Measurements from ENCODE around the gene ANKRD6. TPM values are rescaled to one million over a fixed set of nuclear protein-coding genes. Genes with fewer than 3 reads are reported as not detected.
"Not testable (repeated sequence)": the region's sequence is repeated elsewhere in the genome, so short reads cannot be mapped to it uniquely, and the experiment has no call there.

The ANKRD6 gene
- total and polyA plus RNA-seq, 11 donors, result 3.5 to 14.1 (median 10.2) TPM

DNA sequence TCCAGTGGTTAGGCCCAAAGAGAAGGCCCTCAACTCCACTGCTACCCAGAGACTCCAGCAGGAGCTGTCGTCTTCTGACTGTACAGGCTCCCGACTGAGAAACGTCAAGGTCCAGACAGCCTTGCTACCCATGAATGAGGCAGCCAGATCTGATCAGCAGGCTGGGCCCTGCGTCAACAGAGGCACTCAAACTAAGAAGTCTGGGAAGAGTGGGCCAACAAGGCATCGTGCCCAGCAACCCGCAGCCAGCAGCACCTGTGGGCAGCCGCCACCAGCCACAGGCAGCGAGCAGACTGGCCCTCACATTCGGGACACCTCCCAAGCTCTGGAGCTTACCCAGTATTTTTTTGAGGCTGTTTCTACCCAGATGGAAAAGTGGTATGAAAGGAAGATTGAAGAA lies 197.5 kb downstream of the ANKRD6 start:
- peak; percentile 76 to 96 (median 88) for ATAC-seq
- H3K36me3 ChIP-seq, result peaks cover 0 to 77% (median 33%) of the 10 kb centered on the region in 9 donors
- WGBS, 4 donors, result 34 to 75% (median 57%) methylated on average over 7 to 9 of the region's 9 CpGs

DNA sequence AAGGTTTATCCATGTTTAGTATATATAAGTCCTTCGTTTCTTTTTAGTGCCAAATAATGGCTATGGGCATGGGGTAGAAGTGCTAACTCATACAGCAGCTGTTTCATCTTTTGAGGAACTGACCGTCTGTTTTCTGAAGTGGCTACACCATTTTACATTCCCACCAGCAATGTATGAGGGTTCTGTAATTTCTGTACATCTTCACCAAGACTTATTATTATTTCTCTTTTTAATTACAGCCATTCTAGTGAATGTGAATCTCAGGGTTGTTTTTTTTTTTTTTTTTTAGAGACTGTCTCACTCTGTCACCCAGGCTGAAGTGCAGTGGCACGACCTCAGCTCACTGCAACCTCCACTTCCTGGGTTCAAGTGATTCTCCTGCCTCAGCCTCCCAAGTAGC lies 203.5 kb downstream of the ANKRD6 start:
- H3K4me3 ChIP-seq; ATAC-seq; DNase-seq; H3K27ac ChIP-seq; H3K9me3 ChIP-seq; H3K27me3 ChIP-seq; intact Hi-C loops (cut with DNase I): not testable (repeated sequence)
- 95 to 98% (median 96%) methylated on average over 3 of the region's 3 CpGs for WGBS, 4 donors
- peaks cover 0 to 42% (median 29%) of the 10 kb centered on the region in 9 donors for H3K36me3 ChIP-seq
- peaks cover 0 to 21% (median 12%) of the 10 kb centered on the region in 12 donors for H3K4me1 ChIP-seq

More for the DNA sequence above, 197.5 kb downstream of the ANKRD6 start:
- peak; percentile 29 to 87 (median 65) for DNase-seq
- TF ChIP-seq, protein P1, sequence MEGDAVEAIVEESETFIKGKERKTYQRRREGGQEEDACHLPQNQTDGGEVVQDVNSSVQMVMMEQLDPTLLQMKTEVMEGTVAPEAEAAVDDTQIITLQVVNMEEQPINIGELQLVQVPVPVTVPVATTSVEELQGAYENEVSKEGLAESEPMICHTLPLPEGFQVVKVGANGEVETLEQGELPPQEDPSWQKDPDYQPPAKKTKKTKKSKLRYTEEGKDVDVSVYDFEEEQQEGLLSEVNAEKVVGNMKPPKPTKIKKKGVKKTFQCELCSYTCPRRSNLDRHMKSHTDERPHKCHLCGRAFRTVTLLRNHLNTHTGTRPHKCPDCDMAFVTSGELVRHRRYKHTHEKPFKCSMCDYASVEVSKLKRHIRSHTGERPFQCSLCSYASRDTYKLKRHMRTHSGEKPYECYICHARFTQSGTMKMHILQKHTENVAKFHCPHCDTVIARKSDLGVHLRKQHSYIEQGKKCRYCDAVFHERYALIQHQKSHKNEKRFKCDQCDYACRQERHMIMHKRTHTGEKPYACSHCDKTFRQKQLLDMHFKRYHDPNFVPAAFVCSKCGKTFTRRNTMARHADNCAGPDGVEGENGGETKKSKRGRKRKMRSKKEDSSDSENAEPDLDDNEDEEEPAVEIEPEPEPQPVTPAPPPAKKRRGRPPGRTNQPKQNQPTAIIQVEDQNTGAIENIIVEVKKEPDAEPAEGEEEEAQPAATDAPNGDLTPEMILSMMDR (IDR thresholded peaks at IDR 0.05), result no peak
- TF ChIP-seq POLR2A (IDR thresholded peaks at IDR 0.05), result no peak
- intact Hi-C loops (cut with DNase I), result no loop called here
- Histone ChIP-seq H3K27me3 (no peaks in the 10 kb centered on the region), H3K4me1 (peaks cover 0 to 8% (median 0%) of the 10 kb centered on the region in 12 donors), H3K9me3 (no peaks in the 10 kb centered on the region), H3K4me3 (no peak overlapping the region), H3K27ac (peak overlapping the region in 2 of 12 donors; percentile 30 to 57)

DNA sequence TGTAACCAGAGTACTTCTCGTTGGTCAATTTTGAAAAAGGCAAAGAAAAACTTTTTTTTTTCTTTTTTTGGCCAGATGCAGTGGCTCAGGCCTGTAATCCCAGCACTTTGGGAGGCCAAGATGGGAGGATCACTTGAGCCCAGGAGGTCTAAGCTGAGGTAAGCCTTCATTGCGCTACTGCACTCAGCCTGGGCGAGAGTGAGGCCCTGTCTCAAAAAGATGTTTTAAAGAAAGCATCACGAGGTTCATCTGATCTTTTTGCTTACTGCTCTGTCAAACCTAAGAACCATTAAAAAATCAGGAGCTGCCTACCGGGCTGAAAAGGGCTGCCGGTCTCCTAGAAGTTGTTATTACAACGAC lies 205.0 kb downstream of the ANKRD6 start:
- DNase-seq, result no peak
- ATAC-seq, result no peak
- H3K9me3 ChIP-seq, result no peaks in the 10 kb centered on the region
- H3K27ac ChIP-seq, result peak overlapping the region; percentile 55 to 98 (median 93)
- no peaks in the 10 kb centered on the region for H3K27me3 ChIP-seq
- WGBS, 4 donors, result 18 to 22% (median 20%) methylated on average over 7 of the region's 7 CpGs
- H3K4me1 ChIP-seq, result peaks cover 0 to 21% (median 12%) of the 10 kb centered on the region in 12 donors
- peaks cover 0 to 44% (median 32%) of the 10 kb centered on the region in 9 donors for H3K36me3 ChIP-seq
- intact Hi-C loops (cut with DNase I), result no loop called here
- TF ChIP-seq, protein P1 (IDR thresholded peaks at IDR 0.05), result no peak
- TF ChIP-seq POLR2A (IDR thresholded peaks at IDR 0.05), result no peak
- peak overlapping the region; percentile 64 to 87 (median 74) for H3K4me3 ChIP-seq

DNA sequence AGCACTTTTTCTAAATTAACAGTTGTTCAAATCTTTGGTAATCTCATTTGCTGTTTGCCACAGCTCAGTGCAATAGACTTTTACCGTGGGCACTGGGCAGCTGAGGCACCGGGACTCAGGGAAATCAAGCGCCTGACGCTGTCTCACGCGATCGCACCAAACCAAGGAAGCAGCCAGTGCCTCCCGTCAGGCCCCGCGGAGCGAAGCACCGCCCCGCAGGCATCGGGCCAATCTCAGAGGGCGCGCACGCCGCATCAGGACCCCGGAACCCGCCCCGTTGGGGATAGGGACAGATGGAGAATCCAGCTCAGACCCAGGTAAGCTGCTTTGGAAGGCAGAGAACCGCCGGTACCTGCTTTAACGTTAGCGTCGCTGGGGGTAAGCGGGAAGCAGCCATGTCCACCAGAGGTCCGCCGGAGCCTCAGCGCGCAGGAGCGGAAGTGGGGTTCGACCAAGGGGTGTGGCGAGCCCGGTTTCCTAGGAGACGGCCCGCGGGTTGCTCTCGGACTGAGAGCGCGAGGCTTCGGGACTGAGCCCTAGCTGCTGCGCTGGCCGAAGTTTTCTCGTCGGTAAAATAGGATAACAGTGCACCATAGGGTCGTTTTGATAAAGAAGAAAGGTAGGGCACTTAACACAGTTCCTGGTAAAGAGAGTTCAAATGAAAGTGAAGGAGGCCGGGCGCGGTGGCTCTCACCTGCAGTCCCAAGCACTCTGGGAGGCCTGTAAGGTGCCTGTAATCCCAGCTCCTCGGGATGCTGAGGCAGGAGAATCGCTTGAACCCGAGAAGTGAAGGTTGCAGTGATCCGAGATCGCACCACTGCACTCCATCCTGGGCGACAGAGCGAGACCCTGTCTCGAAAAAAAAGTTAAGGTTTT lies 205.6 kb downstream of the ANKRD6 start, which contains the start of gene LYRM2:
LYRM2 (minus strand) TSS at position 428 of the 876 bp plus-strand sequence; CDS start at position 397, 31 bp downstream.
- Histone ChIP-seq H3K9me3 (no peaks in the 10 kb centered on the region), H3K4me1 (peaks cover 0 to 21% (median 12%) of the 10 kb centered on the region in 12 donors), H3K27me3 (no peaks in the 10 kb centered on the region), H3K4me3 (peak within 1 kb of the TSS; percentile 64 to 87 (median 74)), H3K36me3 (peaks cover 0 to 47% (median 35%) of the 10 kb centered on the region in 9 donors), H3K27ac (peak within 1 kb of the TSS; percentile 55 to 98 (median 93))
- ATAC-seq (peak; percentile 98 to 99 (median 99)), DNase-seq (peak; percentile 96 to 98 (median 97))
- intact Hi-C loops (cut with DNase I), result no loop called here
- peak; percentile 38 to 81 for TF ChIP-seq POLR2A (IDR thresholded peaks at IDR 0.05)
- TF ChIP-seq, protein P1 (IDR thresholded peaks at IDR 0.05), result peak in 8 of 12 donors; percentile 8 to 36 (median 12)
- WGBS, 4 donors, result 1 to 6% (median 3%) methylated on average over 44 to 58 of the region's 58 CpGs

Measured in heart left ventricle (tissue), 16 donors.